Fibroblast of pulmonary artery (primary cell): Measurements from ENCODE around the gene SELP.

Experiments used
- DNase-seq: peaks from one replicate; pipeline ENCODE4 v3.0.0-alpha.2; 2010; ENCODE audit warnings: low read depth
- H3K4me3 ChIP-seq: replicated peaks from 2 replicates; pipeline ENCODE4 v1.5.1; 2011; ENCODE audit warnings: low read depth, mild to moderate bottlenecking, control low read depth, low read length, moderate library complexity
- CTCF ChIP-seq: IDR thresholded peaks from 2 replicates; pipeline ENCODE4 v1.5.1; 2011; ENCODE audit warnings: mild to moderate bottlenecking, control low read depth, low read length, inconsistent platforms; ENCODE audit errors: missing control alignments

SELP gene

GRCh38 chr1:169586067-169586394 lies 43.9 kb downstream of the SELP start:
- DNase-seq = no peak
- no peak for TF ChIP-seq CTCF
- H3K4me3 ChIP-seq = no peak overlapping the region

DNA sequence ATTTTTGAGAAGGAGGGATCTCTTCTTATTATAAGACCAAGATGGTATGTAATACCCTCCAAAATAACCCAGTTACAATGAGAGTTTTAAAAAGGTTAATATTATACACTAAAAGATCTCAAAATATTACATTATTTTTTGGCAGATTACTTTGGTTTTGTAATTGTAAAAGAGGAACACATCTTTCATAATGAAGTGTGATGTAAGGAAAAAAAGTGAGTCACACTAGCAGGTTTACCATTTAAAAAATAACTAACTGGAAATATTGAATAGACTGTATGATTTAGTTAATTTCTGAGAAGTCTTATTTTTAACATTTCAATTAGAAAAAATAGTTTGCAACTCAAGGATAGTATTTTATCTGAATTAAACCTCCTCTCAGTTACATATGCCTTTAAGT lies 44.7 kb downstream of the SELP start:
- no peak for TF ChIP-seq CTCF
- DNase-seq = no peak
- no peak overlapping the region for H3K4me3 ChIP-seq

- no peak for TF ChIP-seq CTCF
- no peak for DNase-seq
- no peak overlapping the region for H3K4me3 ChIP-seq
Measured at GRCh38 chr1:169584483-169585144, 45.3 kb downstream of the SELP start.

- DNase-seq = no peak
- H3K4me3 ChIP-seq = no peak overlapping the region
- no peak for TF ChIP-seq CTCF
Measured at GRCh38 chr1:169577981-169578738, 51.8 kb downstream of the SELP start.

- DNase-seq = no peak
- no peak overlapping the region for H3K4me3 ChIP-seq
- TF ChIP-seq CTCF = no peak
Measured at GRCh38 chr1:169576935-169577331, 53.0 kb downstream of the SELP start.

DNA sequence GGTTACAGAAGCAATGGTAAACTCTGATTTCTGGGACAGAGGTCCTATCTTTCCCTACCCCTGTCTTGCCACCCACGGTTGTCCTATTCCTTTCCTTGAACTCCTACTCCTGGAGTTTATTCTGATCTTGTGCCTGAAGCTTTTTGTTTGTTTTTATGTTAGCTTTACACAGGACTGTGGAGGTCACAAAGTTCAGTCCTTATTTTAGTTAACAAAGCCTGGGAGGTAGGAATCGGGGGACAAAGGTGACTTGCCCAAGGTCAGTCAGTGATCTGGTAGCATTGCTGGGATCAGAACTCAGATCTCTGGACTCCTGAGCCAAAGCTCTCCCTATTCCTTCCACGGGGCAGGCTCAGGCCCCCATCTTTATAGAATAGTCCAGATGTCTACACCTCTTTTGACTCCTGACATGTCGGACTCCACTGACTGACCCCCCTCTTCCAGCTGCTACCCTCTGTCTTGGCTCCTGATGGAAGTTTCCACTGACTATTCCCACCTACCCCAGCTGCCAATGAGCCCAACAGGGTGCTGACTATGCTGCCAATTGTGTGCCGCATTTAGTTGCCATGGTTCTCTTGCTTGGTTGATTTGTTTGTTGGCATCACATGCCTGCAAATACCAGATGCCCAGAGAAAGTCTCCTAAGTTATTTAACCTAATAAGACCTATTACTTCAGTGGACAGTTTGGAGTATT lies 53.5 kb downstream of the SELP start:
- no peak overlapping the region for H3K4me3 ChIP-seq
- TF ChIP-seq CTCF = no peak
- no peak for DNase-seq
